ENCODE measurements around the gene TM9SF1.

DNA sequence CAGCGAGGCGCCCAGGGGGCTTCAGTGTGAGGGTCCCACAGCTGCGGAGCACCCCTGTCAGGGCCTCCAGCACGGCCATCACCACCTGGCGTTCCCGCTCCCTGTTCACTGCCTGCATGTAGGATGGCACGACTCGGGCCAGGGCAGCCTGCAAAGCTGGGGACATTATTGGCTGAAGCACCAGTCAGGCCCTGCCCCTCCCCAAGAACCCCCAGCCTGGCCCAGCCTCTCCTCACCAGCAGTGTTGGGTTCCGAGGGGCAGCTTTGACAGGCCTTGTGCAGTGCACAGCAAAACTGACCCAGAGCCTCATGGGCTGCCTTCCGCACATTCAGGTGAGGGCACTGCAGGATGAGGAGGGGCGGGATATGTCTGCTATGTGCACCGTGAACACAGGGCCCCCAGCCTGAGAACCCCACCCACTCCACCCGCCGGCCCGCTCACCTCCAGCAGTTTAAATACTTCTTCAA lies 12.2 kb downstream of the TM9SF1 start:
- TF ChIP-seq, protein P1, sequence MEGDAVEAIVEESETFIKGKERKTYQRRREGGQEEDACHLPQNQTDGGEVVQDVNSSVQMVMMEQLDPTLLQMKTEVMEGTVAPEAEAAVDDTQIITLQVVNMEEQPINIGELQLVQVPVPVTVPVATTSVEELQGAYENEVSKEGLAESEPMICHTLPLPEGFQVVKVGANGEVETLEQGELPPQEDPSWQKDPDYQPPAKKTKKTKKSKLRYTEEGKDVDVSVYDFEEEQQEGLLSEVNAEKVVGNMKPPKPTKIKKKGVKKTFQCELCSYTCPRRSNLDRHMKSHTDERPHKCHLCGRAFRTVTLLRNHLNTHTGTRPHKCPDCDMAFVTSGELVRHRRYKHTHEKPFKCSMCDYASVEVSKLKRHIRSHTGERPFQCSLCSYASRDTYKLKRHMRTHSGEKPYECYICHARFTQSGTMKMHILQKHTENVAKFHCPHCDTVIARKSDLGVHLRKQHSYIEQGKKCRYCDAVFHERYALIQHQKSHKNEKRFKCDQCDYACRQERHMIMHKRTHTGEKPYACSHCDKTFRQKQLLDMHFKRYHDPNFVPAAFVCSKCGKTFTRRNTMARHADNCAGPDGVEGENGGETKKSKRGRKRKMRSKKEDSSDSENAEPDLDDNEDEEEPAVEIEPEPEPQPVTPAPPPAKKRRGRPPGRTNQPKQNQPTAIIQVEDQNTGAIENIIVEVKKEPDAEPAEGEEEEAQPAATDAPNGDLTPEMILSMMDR (IDR thresholded peaks at IDR 0.05), result no peak
- no peak for TF ChIP-seq EZH2 (IDR thresholded peaks at IDR 0.05; ENCODE audit: borderline replicate concordance, insufficient read depth, low read depth, low read length, poor library complexity, severe bottlenecking)
